SH-SY5Y (cell line): Measurements from ENCODE around the gene RELT.

Source experiments
- GATA2 ChIP-seq: IDR thresholded peaks from 2 replicates; pipeline ENCODE4 v1.6.1; 2011; ENCODE audit warnings: mild to moderate bottlenecking, low read depth, low read length
- GATA3 ChIP-seq: IDR thresholded peaks from 2 replicates; pipeline ENCODE4 v1.6.1; 2011; ENCODE audit warnings: low read depth, mild to moderate bottlenecking, low read length, moderate library complexity

- TF ChIP-seq GATA2 (no peak), GATA3 (no peak)
These were observed 29.8 kb upstream of the RELT start for GRCh38 chr11:73346186-73346935.
